Caki2 (cell line): Measurements from ENCODE around the gene ARL8A. TPM values are rescaled to one million over a fixed set of nuclear protein-coding genes. Genes with fewer than 3 reads are reported as not detected.
"Not testable (repeated sequence)": the region's sequence is repeated elsewhere in the genome, so short reads cannot be mapped to it uniquely, and the experiment has no call there.

Source experiments
- DNase-seq: peaks from one replicate; pipeline ENCODE4 v3.0.0-alpha.2; 2015; ENCODE audit warnings: low read depth
- in situ Hi-C: cut with HindIII; loops from 2 replicates; pipeline ENCODE4 v1.10.0; 2016; ENCODE audit warnings: low sequenced_read_pairs, low pct_unique_long_range_greater_than_20kb, mixed read lengths
- total RNA-seq: library from RNA; depleted of rRNA; stranded (reverse); fragments of >200 nt; shearing (Covaris generic); gene quantifications from 2 replicates; pipeline ENCODE4 v1.2.3, GENCODE V29; 2014; ENCODE audit warnings: low replicate concordance

The ARL8A gene
- total RNA-seq, 1 experiment from 2014 or later, result 23.9 TPM

- in situ Hi-C loops, result no loop called here
- no peak for DNase-seq
Observed at GRCh38 chr1:202146993-202147392, 2.5 kb upstream of the ARL8A start.

- DNase-seq, result no peak
- in situ Hi-C loops, result no loop called here
Observed at GRCh38 chr1:202146279-202146678, 1.7 kb upstream of the ARL8A start.

- DNase-seq, in situ Hi-C loops: not testable (repeated sequence)
Observed at GRCh38 chr1:202145744-202146140, 1.2 kb upstream of the ARL8A start.

- DNase-seq, result no peak
- in situ Hi-C loops, result no loop called here
Observed at GRCh38 chr1:202145068-202145743, 669 bp upstream of the ARL8A start.

GRCh38 chr1:202143768-202144401 is 652 bp downstream of the ARL8A start:
- in situ Hi-C loops, result no loop called here
- no peak for DNase-seq

- DNase-seq, result no peak
- in situ Hi-C loops, result no loop called here
Observed at GRCh38 chr1:202143011-202143767, 1.3 kb downstream of the ARL8A start.

GRCh38 chr1:202141468-202141867 is 3.1 kb downstream of the ARL8A start:
- DNase-seq, in situ Hi-C loops: not testable (repeated sequence)

- DNase-seq, result no peak
- in situ Hi-C loops, result no loop called here
Observed at GRCh38 chr1:202140833-202141232, 3.7 kb downstream of the ARL8A start.

- DNase-seq, result peak; percentile 55
- in situ Hi-C loops, result no loop called here
Observed at GRCh38 chr1:202135221-202135721, 9.3 kb downstream of the ARL8A start.

- no peak for DNase-seq
- in situ Hi-C loops, result no loop called here
Observed at GRCh38 chr1:202134645-202135172, 9.8 kb downstream of the ARL8A start.

- DNase-seq, result no peak
- in situ Hi-C loops, result no loop called here
Observed at GRCh38 chr1:202133989-202134388, 10.5 kb downstream of the ARL8A start.

GRCh38 chr1:202133496-202133895 is 11.0 kb downstream of the ARL8A start:
- in situ Hi-C loops, result no loop called here
- no peak for DNase-seq

GRCh38 chr1:202133001-202133400 is 11.5 kb downstream of the ARL8A start:
- no peak for DNase-seq
- in situ Hi-C loops, result no loop called here

- in situ Hi-C loops, result no loop called here
Observed at GRCh38 chr1:202131956-202132821, 12.3 kb downstream of the ARL8A start.

GRCh38 chr1:202130816-202131522 is 13.6 kb downstream of the ARL8A start:
- in situ Hi-C loops, result no loop called here

More at GRCh38 chr1:202131956-202132821, 12.3 kb downstream of the ARL8A start:
- no peak for DNase-seq

GRCh38 chr1:202130297-202130721 is 14.2 kb downstream of the ARL8A start:
- in situ Hi-C loops, result no loop called here

More at GRCh38 chr1:202130816-202131522, 13.6 kb downstream of the ARL8A start:
- DNase-seq, result no peak

More at GRCh38 chr1:202130297-202130721, 14.2 kb downstream of the ARL8A start:
- DNase-seq, result no peak
